ENCODE results near the gene KCND2.

- TF ChIP-seq, protein P1, sequence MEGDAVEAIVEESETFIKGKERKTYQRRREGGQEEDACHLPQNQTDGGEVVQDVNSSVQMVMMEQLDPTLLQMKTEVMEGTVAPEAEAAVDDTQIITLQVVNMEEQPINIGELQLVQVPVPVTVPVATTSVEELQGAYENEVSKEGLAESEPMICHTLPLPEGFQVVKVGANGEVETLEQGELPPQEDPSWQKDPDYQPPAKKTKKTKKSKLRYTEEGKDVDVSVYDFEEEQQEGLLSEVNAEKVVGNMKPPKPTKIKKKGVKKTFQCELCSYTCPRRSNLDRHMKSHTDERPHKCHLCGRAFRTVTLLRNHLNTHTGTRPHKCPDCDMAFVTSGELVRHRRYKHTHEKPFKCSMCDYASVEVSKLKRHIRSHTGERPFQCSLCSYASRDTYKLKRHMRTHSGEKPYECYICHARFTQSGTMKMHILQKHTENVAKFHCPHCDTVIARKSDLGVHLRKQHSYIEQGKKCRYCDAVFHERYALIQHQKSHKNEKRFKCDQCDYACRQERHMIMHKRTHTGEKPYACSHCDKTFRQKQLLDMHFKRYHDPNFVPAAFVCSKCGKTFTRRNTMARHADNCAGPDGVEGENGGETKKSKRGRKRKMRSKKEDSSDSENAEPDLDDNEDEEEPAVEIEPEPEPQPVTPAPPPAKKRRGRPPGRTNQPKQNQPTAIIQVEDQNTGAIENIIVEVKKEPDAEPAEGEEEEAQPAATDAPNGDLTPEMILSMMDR (IDR thresholded peaks at IDR 0.05), result peak; percentile 67
- TF ChIP-seq REST (IDR thresholded peaks at IDR 0.05; ENCODE audit: insufficient read depth in 1 of 2, low read depth in 2 of 2, low read length in 1 of 2), result no peak
- TF ChIP-seq POLR2AphosphoS5 (IDR thresholded peaks at IDR 0.05; ENCODE audit: low read depth, low read length), result no peak
- no peak for TF ChIP-seq TCF7L2 (IDR thresholded peaks at IDR 0.05; ENCODE audit: low read depth, low read length)
- no peak for TF ChIP-seq SIN3A (IDR thresholded peaks at IDR 0.05; ENCODE audit: borderline replicate concordance, insufficient read depth, low read depth, low read length)
Observed at GRCh38 chr7:120554960-120555571, 282.1 kb downstream of the KCND2 start.

Data from Panc1 (cell line).